Measurements from ENCODE around the gene WDR36. TPM values are rescaled to one million over a fixed set of nuclear protein-coding genes. Genes with fewer than 3 reads are reported as not detected.

Gene WDR36
- total and polyA plus RNA-seq, 9 of the 15 experiments (the other 6 are each of a cell fraction or from before 2014, with no cell fraction given), result 25.7 to 68.0 (median 41.5) TPM

DNA sequence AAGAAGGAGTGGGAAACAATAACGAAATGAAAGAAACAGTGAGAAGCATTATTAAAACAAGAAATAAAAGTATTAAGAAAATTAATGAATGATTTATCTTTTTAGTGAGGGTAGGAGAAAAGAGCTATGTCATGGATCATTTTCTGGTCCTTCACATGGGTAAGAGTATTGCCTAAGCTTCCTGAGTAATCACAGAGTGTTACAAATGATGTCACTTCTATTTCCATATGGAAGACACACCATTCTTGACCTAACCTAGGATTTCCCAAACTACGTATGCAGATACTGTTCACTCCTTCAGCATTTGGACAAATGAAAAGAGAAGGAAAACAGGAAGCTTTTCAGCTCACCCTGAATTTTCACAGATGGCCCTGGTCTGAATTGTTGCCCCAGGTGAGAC lies 23.9 kb upstream of the WDR36 start:
- intact Hi-C loops (cut with micrococcal nuclease), result no loop called here
- FAIRE-seq, result no peak
- no peak overlapping the region for H3K9ac ChIP-seq (ENCODE audit: insufficient read depth in 1 of 2, low read depth in 2 of 2, low read length in 2 of 2)
- H3K4me3 ChIP-seq, result no peak overlapping the region
- 0% methylated on average over 2 of the region's 2 CpGs for WGBS (ENCODE audit: insufficient coverage, low coverage, missing lambda C conversion rate)
- POLR2A ChIA-PET, result no interaction called here
- H3K9me1 ChIP-seq (ENCODE audit: control insufficient read depth, insufficient read depth, low read length), result no peaks in the 10 kb centered on the region
- in situ Hi-C loops (cut with MboI), result no loop called here
- DNase-seq (ENCODE audit: extremely low read depth in 1 of 4, low spot score in 3 of 4), result no peak
- no peak for TF ChIP-seq MBD2 (IDR thresholded peaks at IDR 0.05; ENCODE audit: borderline replicate concordance, low read depth)
- TF ChIP-seq, protein P1, sequence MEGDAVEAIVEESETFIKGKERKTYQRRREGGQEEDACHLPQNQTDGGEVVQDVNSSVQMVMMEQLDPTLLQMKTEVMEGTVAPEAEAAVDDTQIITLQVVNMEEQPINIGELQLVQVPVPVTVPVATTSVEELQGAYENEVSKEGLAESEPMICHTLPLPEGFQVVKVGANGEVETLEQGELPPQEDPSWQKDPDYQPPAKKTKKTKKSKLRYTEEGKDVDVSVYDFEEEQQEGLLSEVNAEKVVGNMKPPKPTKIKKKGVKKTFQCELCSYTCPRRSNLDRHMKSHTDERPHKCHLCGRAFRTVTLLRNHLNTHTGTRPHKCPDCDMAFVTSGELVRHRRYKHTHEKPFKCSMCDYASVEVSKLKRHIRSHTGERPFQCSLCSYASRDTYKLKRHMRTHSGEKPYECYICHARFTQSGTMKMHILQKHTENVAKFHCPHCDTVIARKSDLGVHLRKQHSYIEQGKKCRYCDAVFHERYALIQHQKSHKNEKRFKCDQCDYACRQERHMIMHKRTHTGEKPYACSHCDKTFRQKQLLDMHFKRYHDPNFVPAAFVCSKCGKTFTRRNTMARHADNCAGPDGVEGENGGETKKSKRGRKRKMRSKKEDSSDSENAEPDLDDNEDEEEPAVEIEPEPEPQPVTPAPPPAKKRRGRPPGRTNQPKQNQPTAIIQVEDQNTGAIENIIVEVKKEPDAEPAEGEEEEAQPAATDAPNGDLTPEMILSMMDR (IDR thresholded peaks at IDR 0.05 in 2 of 3, conservative IDR thresholded peaks at IDR 0.05 in 1 of 3; ENCODE audit: insufficient read depth in 2 of 3, low read depth in 1 of 3, low read length in 3 of 3), result no peak
- TF ChIP-seq POLR3A (IDR thresholded peaks at IDR 0.05; ENCODE audit: borderline replicate concordance, extremely low read depth, insufficient read depth, insufficient read length), result no peak
- TF ChIP-seq, protein P2, sequence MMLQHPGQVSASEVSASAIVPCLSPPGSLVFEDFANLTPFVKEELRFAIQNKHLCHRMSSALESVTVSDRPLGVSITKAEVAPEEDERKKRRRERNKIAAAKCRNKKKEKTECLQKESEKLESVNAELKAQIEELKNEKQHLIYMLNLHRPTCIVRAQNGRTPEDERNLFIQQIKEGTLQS (IDR thresholded peaks at IDR 0.05), result 0 out of 2 replicates have a peak, but pooled peaks have one; percentile 10
- TF ChIP-seq, protein P2 (CRISPR knock-in tag; conservative IDR thresholded peaks at IDR 0.05), result no peak
- TF ChIP-seq ZNF224 (CRISPR knock-in tag; IDR thresholded peaks at IDR 0.05), result no peak
- no peak for TF ChIP-seq U2AF1 (optimal IDR thresholded peaks at IDR 0.05; ENCODE audit: low read depth, low read length)
- TF ChIP-seq NCOA1 (IDR thresholded peaks at IDR 0.05; ENCODE audit: low read depth), result no peak
- no peaks in the 10 kb centered on the region for H3K36me3 ChIP-seq (ENCODE audit: control insufficient read depth, insufficient read depth, low read length)
- peaks cover 0 to 8% of the 10 kb centered on the region in 2 experiments; a peak in 2 of 5 replicates for H3K4me1 ChIP-seq (replicated peaks in 1 of 2; ENCODE audit: control insufficient read depth in 2 of 2, insufficient read depth in 2 of 2, low read length in 2 of 2)
- H2AFZ ChIP-seq (ENCODE audit: low read depth, low read length), result no peak overlapping the region
- CTCF ChIA-PET (ENCODE audit: low intra/inter-chr PET ratio), result no interaction called here
- H4K20me1 ChIP-seq (replicated peaks; ENCODE audit: control insufficient read depth, insufficient read depth, low read length), result no peaks in the 10 kb centered on the region
- no peaks in the 10 kb centered on the region for H3K79me2 ChIP-seq (ENCODE audit: control insufficient read depth, insufficient read depth, low read length)
- no peak overlapping the region for H3K4me2 ChIP-seq (ENCODE audit: insufficient read depth, low read length)
- no peak for ATAC-seq
- H3K9me3 ChIP-seq (replicated peaks; ENCODE audit: control insufficient read depth, insufficient read depth, low read depth, low read length), result no peaks in the 10 kb centered on the region
- H3K27ac ChIP-seq (ENCODE audit: extremely low read depth, low read depth, low read length), result no peak overlapping the region
- H3K27me3 ChIP-seq (ENCODE audit: control insufficient read depth in 2 of 2, insufficient read depth in 2 of 2, low read length in 2 of 2), result peaks cover 21 to 23% of the 10 kb centered on the region in 2 experiments; a peak in 4 of 5 replicates
- no TSS peak for BruUV-seq (replicated peaks)
